Adrenal gland (tissue), 5 donors: ENCODE results near the gene THADA.

Experiments used
- CTCF ChIP-seq, 6 experiments: fragments of 450-650 bp in 4 of 6; fragments of 200-600 bp in 2 of 6; sonication (generic) in 1 of 6; IDR thresholded peaks; 1 replicate in 5 of 6; 2 replicates in 1 of 6; pipeline versions ENCODE4 v1.5.1 to v1.8.0; 2016 to 2021; ENCODE audit warnings: antibody characterized with exemption in 6 of 6, mild to moderate bottlenecking in 2 of 6, moderate library complexity in 1 of 6
- POLR2A ChIP-seq, 2 donors: fragments of 450-650 bp; IDR thresholded peaks; one replicate each; pipeline ENCODE4 v1.6.1; 2017; ENCODE audit warnings: antibody characterized with exemption in 2 of 2, mild to moderate bottlenecking in 2 of 2, moderate library complexity in 1 of 2
- donor health status: DM: no; HTN: no; CAD: no.

GRCh38 chr2:43202289-43202688 is 393.5 kb downstream of the THADA start:
- TF ChIP-seq CTCF (IDR thresholded peaks at IDR 0.05) (no peak), POLR2A (IDR thresholded peaks at IDR 0.05) (no peak)
